BLaER1 treated with 17β-estradiol and CSF1 and Interleukin-3, amounts not matched to agents 10 nM and 100 nM (cell line): ENCODE measurements around the gene PGAP6.
"Not testable (repeated sequence)": the region's sequence is repeated elsewhere in the genome, so short reads cannot be mapped to it uniquely, and the experiment has no call there.

ENCODE experiments used
- H3K27ac ChIP-seq, 11 experiments: shearing (Covaris generic); formaldehyde crosslinking; 2 replicates each; pipeline ENCODE4 v1.8.1; 2022
- H3K27me3 ChIP-seq, 11 experiments: shearing (Covaris generic); formaldehyde crosslinking; 2 replicates each; pipeline ENCODE4 v1.8.1; 2022
- H3K36me3 ChIP-seq, 11 experiments: shearing (Covaris generic); formaldehyde crosslinking; 2 replicates each; pipeline ENCODE4 v1.8.1; 2022
- H3K4me1 ChIP-seq, 10 experiments: shearing (Covaris generic); formaldehyde crosslinking; 2 replicates each; pipeline ENCODE4 v1.8.1; 2022
- H3K4me2 ChIP-seq, 11 experiments: shearing (Covaris generic); formaldehyde crosslinking; 2 replicates each; pipeline ENCODE4 v1.8.1; 2022
- H3K4me3 ChIP-seq, 10 experiments: shearing (Covaris generic); formaldehyde crosslinking; 2 replicates each; pipeline ENCODE4 v1.8.1; 2022
- H3K9ac ChIP-seq, 11 experiments: shearing (Covaris generic); formaldehyde crosslinking; 2 replicates each; pipeline ENCODE4 v1.8.1; 2022
- H3K9me3 ChIP-seq, 11 experiments: shearing (Covaris generic); formaldehyde crosslinking; replicated peaks in 1 of 11; 2 replicates each; pipeline ENCODE4 v1.8.1; 2022
- H4K20me1 ChIP-seq, 11 experiments: shearing (Covaris generic); formaldehyde crosslinking; 2 replicates each; pipeline ENCODE4 v1.8.1; 2022
- Cebpa-rat ChIP-seq, 11 experiments: shearing (Covaris generic); IDR thresholded peaks; 2 replicates each; pipeline ENCODE4 v1.8.1; 2022

PGAP6 gene

DNA sequence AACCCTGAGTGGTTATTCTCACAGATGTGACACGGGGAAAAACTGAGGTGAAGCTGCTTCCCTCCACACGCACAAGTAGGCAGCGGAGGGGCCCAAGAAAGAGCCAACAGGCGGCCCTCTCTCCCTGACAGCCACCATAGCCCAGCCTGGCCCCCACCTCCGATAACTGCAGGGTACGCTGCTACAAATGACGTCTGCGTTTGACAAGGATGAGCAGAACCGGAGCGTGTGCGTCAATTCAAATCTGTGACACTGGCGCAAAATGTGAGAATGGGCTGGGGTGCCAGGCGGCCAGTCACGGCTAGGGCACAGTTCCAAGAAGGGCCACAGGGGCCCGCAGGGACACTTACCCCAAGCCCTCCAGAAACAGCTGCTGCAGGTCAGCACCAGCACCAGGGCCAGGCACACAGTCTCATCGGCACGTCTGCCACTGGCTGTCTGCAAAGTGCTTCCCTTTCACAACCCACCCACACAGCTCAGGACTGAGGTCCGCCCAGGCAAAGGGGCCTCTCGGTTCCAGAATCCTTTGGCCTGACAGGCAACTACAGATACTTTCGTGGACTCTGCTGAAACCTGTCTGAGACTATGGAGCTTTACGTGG is 43.7 kb downstream of the PGAP6 start:
- Histone ChIP-seq H3K27me3 (no peaks in the 10 kb centered on the region), H3K27ac (peak overlapping the region in 3 of 11 experiments; percentile 3 to 50 (median 22); a peak in 7 of 22 replicates), H3K36me3 (peaks cover 16 to 34% (median 26%) of the 10 kb centered on the region in 11 experiments), H3K9me3 (peaks cover 0 to 7% (median 0%) of the 10 kb centered on the region in 11 experiments; a peak in 2 of 22 replicates), H3K4me1 (peaks cover 39 to 64% (median 51%) of the 10 kb centered on the region in 10 experiments), H3K4me3 (no peak overlapping the region), H3K4me2 (peak overlapping the region in 6 of 11 experiments; percentile 10 to 93 (median 73); a peak in 8 of 22 replicates), H3K9ac (0 out of 22 replicates have a peak overlapping the region, but pooled peaks of 1 of the 11 experiments have one; percentile 17), H4K20me1 (peaks cover 88 to 100% (median 96%) of the 10 kb centered on the region in 11 experiments)
- TF ChIP-seq Cebpa-rat (IDR thresholded peaks at IDR 0.05), result no peak

DNA sequence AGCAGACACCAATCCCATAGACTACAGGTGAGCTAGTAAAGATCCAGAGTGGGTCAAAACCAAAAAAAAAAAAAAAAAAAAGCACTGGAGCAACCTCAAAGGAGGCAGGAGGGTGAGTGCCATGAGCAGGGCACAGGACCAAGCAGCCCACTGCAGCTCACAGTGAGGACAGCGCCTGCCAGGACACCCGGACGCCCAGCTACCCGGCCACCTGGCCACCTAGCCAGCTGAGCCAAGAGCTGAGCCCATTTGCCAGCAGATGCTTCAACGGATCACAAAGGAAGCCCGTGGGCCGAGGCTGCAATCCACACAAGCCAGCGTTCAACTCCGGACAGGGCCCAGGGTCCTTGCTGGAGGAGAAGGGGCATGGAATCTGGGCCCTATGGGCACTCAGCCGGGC is 44.3 kb downstream of the PGAP6 start:
- peaks cover 39 to 65% (median 50%) of the 10 kb centered on the region in 10 experiments for H3K4me1 ChIP-seq
- peaks cover 9 to 27% (median 19%) of the 10 kb centered on the region in 11 experiments for H3K36me3 ChIP-seq
- H3K4me3 ChIP-seq, result no peak overlapping the region
- H4K20me1 ChIP-seq, result peaks cover 88 to 100% (median 96%) of the 10 kb centered on the region in 11 experiments
- peaks cover 0 to 5% (median 0%) of the 10 kb centered on the region in 11 experiments; a peak in 2 of 22 replicates for H3K9me3 ChIP-seq
- no peaks in the 10 kb centered on the region for H3K27me3 ChIP-seq
- TF ChIP-seq Cebpa-rat (IDR thresholded peaks at IDR 0.05), result no peak
- H3K4me2 ChIP-seq, result peak overlapping the region in 4 of 11 experiments; percentile 19 to 93 (median 73); a peak in 5 of 22 replicates
- peak overlapping the region in 3 of 11 experiments; percentile 3 to 50 (median 22); a peak in 5 of 22 replicates for H3K27ac ChIP-seq
- H3K9ac ChIP-seq, result 0 out of 22 replicates have a peak overlapping the region, but pooled peaks of 1 of the 11 experiments have one; percentile 23

DNA sequence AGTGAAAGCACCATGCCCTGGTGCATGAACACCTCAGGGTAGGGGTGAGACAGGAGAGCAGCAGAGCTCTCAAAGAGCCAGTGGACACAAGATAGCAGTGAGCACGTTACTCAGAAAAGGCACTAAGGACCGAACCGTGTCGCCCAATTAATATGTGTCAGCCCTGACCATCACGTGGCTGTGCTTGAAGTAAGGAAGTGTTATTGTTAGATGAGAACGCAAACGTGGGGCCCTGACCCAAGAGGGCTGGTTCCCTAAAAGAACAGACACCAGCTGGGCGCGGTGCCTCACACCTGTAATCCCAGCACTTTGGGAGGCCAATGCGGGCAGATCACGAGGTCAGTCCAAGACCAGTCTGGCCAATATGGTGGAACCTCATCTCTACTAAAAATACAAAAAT is 45.5 kb downstream of the PGAP6 start:
- Histone ChIP-seq H3K9me3 (no peaks in the 10 kb centered on the region; a peak in 1 of 22 replicates), H4K20me1 (peaks cover 90 to 100% (median 100%) of the 10 kb centered on the region in 11 experiments), H3K9ac (no peak overlapping the region), H3K4me1 (peaks cover 48 to 71% (median 58%) of the 10 kb centered on the region in 10 experiments), H3K4me2 (peak overlapping the region in 9 of 11 experiments; percentile 0 to 48 (median 26); a peak in 9 of 22 replicates), H3K4me3 (no peak overlapping the region), H3K27ac (no peak overlapping the region), H3K27me3 (no peaks in the 10 kb centered on the region), H3K36me3 (peaks cover 2 to 19% (median 11%) of the 10 kb centered on the region in 11 experiments; a peak in 12 of 22 replicates)
- no peak for TF ChIP-seq Cebpa-rat (IDR thresholded peaks at IDR 0.05)

DNA sequence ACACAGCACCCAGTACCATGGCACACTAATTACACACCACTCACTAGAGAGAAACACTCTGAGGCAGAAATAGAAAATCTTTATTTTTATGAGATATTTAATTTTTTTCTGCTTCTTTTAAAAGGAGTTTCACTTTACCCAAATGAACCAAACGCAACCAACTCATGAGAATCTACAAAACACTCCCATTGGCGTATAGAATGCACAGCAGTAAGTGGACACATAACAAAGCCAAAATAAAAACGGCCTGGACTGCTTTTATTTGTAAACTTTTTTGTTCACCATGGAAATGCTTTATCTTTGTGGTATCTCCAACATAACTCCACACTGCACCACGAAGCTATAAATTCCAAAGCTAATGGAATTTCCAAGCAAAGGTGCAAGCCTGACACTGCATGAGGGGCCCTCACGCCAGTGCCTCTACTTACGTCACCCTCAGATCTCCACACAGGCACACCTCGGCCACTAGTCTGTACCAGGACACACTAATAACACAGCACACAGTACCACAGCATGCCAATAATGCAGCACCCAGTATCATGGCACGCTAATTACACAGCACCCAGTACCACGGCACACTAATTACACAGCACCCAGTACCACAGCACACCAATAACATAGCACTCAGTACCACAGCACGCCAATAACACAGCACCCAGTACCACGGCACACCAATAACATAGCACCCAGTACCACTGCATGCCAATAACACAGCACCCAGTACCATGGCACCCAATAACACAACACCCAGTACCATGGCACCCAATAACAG is 46.7 kb downstream of the PGAP6 start:
- H3K9me3 ChIP-seq, H3K27ac ChIP-seq, H3K4me3 ChIP-seq, H3K9ac ChIP-seq, H3K27me3 ChIP-seq, H3K4me2 ChIP-seq: not testable (repeated sequence)
- Histone ChIP-seq H4K20me1 (peaks cover 90 to 100% (median 100%) of the 10 kb centered on the region in 11 experiments), H3K36me3 (peaks cover 0 to 24% (median 9%) of the 10 kb centered on the region in 11 experiments; a peak in 11 of 22 replicates), H3K4me1 (peaks cover 43 to 66% (median 52%) of the 10 kb centered on the region in 10 experiments)

DNA sequence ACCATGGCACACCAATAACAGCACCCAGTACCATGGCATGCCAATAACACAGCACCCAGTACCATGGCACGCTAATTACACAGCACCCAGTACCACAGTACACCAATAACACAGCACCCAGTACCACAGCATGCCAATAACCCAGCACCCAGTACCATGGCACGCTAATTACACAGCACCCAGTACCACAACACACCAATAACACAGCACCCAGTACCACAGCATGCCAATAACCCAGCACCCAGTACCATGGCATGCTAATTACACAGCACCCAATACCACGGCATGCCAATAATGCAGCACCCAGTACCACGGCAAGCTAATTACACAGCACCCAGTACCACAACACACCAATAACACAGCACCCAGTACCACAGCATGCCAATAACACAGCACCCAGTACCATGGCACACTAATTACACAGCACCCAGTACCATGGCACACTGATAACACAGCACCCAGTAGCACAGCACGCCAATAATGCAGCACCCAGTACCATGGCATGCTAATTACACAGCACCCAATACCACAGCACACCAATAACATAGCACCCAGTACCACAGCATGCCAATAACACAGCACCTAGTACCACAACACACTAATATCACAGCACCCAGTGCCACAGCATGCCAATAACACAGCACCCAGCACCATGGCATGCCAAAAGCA is 47.5 kb downstream of the PGAP6 start:
- H3K4me3 ChIP-seq, H3K4me2 ChIP-seq, H3K27me3 ChIP-seq, H3K9me3 ChIP-seq, H3K27ac ChIP-seq, H3K9ac ChIP-seq: not testable (repeated sequence)
- Histone ChIP-seq H3K4me1 (peaks cover 35 to 59% (median 51%) of the 10 kb centered on the region in 10 experiments), H4K20me1 (peaks cover 90 to 100% (median 100%) of the 10 kb centered on the region in 11 experiments), H3K36me3 (peaks cover 0 to 24% (median 9%) of the 10 kb centered on the region in 11 experiments; a peak in 11 of 22 replicates)

DNA sequence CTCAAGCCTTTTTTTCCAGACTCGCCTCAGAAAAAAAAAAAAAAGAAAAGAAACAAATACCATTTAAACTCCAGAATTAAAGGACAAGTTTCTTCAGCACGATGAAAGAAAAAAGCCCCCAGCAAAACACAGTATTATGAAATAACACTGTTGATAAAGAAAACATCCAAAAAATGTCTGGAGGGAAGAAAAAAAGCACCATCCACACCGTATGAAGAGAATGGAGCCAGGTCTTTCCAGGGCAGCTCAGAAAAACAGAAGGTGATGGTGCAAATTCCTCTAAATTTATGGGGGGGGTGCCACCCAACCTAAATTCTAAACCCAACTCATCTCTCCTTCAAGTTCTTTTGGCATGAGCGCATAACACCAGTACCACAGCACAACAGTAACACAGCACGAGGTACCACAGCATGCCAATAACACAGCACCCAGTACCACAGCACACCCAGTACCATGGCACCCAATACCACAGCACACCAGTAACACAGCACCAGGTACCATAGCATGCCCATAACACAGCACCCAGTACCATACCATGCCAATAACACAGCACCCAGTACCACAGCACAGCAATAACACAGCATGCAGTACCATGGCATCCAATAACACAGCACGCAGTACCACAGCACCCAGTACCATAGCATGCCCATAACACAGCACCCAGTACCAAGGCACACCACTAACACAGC is 48.2 kb downstream of the PGAP6 start:
- Histone ChIP-seq H3K9ac (no peak overlapping the region), H3K27me3 (no peaks in the 10 kb centered on the region), H3K27ac (no peak overlapping the region), H3K9me3 (no peaks in the 10 kb centered on the region), H3K4me3 (no peak overlapping the region), H3K4me1 (peaks cover 28 to 58% (median 52%) of the 10 kb centered on the region in 10 experiments), H3K4me2 (no peak overlapping the region), H4K20me1 (peaks cover 91 to 100% (median 100%) of the 10 kb centered on the region in 11 experiments), H3K36me3 (peaks cover 0 to 24% (median 9%) of the 10 kb centered on the region in 11 experiments; a peak in 11 of 22 replicates)
- TF ChIP-seq Cebpa-rat (IDR thresholded peaks at IDR 0.05), result no peak

GRCh38 chr16:331181-331814 is 50.5 kb downstream of the PGAP6 start:
- not testable (repeated sequence) for H3K9me3 ChIP-seq, H3K27me3 ChIP-seq, H3K4me3 ChIP-seq, H3K9ac ChIP-seq, H3K27ac ChIP-seq
- Histone ChIP-seq H3K4me1 (peaks cover 29 to 59% (median 47%) of the 10 kb centered on the region in 10 experiments), H3K4me2 (peak overlapping the region in 8 of 11 experiments; percentile 29 to 80 (median 48); a peak in 11 of 22 replicates), H3K36me3 (peaks cover 0 to 19% (median 9%) of the 10 kb centered on the region in 11 experiments; a peak in 10 of 22 replicates), H4K20me1 (peaks cover 94 to 100% (median 100%) of the 10 kb centered on the region in 11 experiments)

DNA sequence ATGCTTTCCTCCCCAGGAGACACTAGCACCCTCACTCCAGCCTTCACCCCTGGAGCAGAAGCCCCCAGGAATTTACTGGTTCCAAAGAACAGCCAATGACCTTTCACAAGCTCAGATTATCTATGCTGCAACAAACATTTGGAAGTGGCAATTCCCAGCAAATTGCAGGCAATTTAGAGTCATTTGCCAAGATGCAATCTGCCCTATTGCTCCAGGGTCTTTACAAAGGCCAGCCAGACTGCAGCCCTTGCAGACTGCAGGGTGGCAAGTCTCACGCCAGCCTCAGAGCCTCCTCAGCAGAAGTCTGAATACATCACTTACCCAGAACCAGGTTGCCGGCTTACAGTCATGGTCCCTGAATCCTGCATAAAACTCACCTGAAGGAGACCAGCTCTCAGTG is 51.0 kb downstream of the PGAP6 start:
- TF ChIP-seq Cebpa-rat (IDR thresholded peaks at IDR 0.05), result no peak
- Histone ChIP-seq H4K20me1 (peaks cover 94 to 100% (median 100%) of the 10 kb centered on the region in 11 experiments), H3K4me1 (peaks cover 29 to 61% (median 49%) of the 10 kb centered on the region in 10 experiments), H3K4me3 (no peak overlapping the region), H3K9me3 (no peaks in the 10 kb centered on the region), H3K4me2 (peak overlapping the region in 1 of 11 experiments; percentile 10; a peak in 1 of 22 replicates), H3K36me3 (peaks cover 0 to 14% (median 9%) of the 10 kb centered on the region in 11 experiments; a peak in 9 of 22 replicates), H3K9ac (no peak overlapping the region), H3K27me3 (no peaks in the 10 kb centered on the region), H3K27ac (no peak overlapping the region)
